ENCODE data around the gene CUL2.

DNA sequence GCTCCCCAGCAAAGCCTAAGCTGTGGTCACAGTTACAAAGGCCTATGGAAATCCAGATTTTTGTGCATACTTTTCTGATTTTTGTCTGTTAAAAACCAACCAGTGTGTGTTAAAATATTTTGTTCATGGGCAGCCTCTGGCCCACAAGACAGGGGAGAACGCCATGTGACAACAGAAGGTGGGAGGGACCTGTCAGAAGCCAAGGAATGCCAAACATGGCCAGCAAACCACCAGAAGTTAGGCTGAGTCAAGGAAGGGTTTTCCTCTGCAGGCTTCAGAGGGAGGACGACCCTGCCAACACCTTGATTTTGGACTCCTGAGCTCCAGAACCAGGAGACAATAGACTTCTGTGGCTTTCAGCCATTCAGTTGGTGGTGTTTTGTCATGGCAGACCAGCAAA, 127.3 kb downstream of the CUL2 start:
- TF ChIP-seq GATA2 (IDR thresholded peaks at IDR 0.05; ENCODE audit: low read depth, low read length) = no peak
- TF ChIP-seq GATA3 (IDR thresholded peaks at IDR 0.05; ENCODE audit: low read depth, low read length) = no peak

All from SH-SY5Y (cell line).